Type B pancreatic cell (in vitro differentiated cells): ENCODE data around the gene SYN1. TPM values are rescaled to one million over a fixed set of nuclear protein-coding genes. Genes with fewer than 3 reads are reported as not detected.

Source experiments
- DNase-seq: peaks from one replicate; pipeline ENCODE4 v3.0.0; 2021; ENCODE audit warnings: mixed read lengths; ENCODE audit not compliant: unreplicated experiment; ENCODE audit errors: extremely low spot score
- H3K27ac Mint-ChIP-seq: 2 replicates; pipeline ENCODE4 v1.8.0; 2021; ENCODE audit warnings: mild to moderate bottlenecking, mixed read lengths
- H3K27me3 Mint-ChIP-seq: 2 replicates; pipeline ENCODE4 v1.8.0; 2021; ENCODE audit warnings: mixed read lengths
- H3K36me3 Mint-ChIP-seq: 2 replicates; pipeline ENCODE4 v1.8.0; 2021; ENCODE audit warnings: mixed read lengths
- H3K4me1 Mint-ChIP-seq: one replicate; pipeline ENCODE4 v1.8.0; 2021; ENCODE audit warnings: mixed read lengths; ENCODE audit not compliant: unreplicated experiment
- H3K4me3 Mint-ChIP-seq: 2 replicates; pipeline ENCODE4 v1.8.0; 2021; ENCODE audit warnings: mild to moderate bottlenecking, mixed read lengths
- H3K9me3 Mint-ChIP-seq: 2 replicates; pipeline ENCODE4 v1.8.0; 2021; ENCODE audit warnings: mixed read lengths
- total RNA-seq: library from RNA; stranded (reverse); gene quantifications from 2 replicates; pipeline ENCODE4 v1.2.1, GENCODE V29; 2021; ENCODE audit warnings: low replicate concordance
- TF ChIP-seq, protein P1 (sequence below): fragments of 200-600 bp; sonication (generic); conservative IDR thresholded peaks from 2 replicates; pipeline ENCODE4 v1.5.0; 2021; ENCODE audit warnings: antibody characterized with exemption, mild to moderate bottlenecking

The SYN1 gene
- total RNA-seq, 1 donor from 2014 or later: 4.2 TPM

DNA sequence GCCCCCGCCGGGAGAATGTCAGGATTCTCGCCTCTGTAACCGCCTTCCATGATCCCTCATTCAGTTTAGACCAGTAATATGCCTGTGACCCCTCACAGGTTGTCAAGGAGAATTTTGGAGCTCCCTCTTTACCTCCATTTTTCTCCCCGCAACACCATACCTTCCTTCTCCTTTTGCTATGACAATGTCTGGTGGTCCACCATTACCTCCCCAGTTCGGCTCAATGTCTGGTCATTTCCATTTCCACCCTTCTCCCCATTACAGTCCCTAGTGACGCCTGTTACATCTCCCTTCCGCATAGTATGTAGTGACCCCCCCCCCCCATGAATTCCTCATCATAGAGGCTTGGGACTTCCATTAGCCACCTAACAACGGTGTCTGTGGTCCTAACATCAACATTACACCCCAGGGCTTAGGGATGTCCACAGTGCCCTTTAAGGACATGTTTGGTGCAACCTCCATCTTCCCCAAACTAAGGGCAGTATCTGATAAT, 58.0 kb downstream of the SYN1 start:
- Mint-ChIP-seq H3K4me1 (peaks cover 17% of the 10 kb centered on the region), H3K9me3 (no peaks in the 10 kb centered on the region), H3K27ac (peak overlapping the region; percentile 99), H3K36me3 (peaks cover 10% of the 10 kb centered on the region), H3K27me3 (no peaks in the 10 kb centered on the region), H3K4me3 (peak overlapping the region; percentile 97)
- no peak for DNase-seq
- TF ChIP-seq, protein P1, sequence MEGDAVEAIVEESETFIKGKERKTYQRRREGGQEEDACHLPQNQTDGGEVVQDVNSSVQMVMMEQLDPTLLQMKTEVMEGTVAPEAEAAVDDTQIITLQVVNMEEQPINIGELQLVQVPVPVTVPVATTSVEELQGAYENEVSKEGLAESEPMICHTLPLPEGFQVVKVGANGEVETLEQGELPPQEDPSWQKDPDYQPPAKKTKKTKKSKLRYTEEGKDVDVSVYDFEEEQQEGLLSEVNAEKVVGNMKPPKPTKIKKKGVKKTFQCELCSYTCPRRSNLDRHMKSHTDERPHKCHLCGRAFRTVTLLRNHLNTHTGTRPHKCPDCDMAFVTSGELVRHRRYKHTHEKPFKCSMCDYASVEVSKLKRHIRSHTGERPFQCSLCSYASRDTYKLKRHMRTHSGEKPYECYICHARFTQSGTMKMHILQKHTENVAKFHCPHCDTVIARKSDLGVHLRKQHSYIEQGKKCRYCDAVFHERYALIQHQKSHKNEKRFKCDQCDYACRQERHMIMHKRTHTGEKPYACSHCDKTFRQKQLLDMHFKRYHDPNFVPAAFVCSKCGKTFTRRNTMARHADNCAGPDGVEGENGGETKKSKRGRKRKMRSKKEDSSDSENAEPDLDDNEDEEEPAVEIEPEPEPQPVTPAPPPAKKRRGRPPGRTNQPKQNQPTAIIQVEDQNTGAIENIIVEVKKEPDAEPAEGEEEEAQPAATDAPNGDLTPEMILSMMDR: no peak

DNA sequence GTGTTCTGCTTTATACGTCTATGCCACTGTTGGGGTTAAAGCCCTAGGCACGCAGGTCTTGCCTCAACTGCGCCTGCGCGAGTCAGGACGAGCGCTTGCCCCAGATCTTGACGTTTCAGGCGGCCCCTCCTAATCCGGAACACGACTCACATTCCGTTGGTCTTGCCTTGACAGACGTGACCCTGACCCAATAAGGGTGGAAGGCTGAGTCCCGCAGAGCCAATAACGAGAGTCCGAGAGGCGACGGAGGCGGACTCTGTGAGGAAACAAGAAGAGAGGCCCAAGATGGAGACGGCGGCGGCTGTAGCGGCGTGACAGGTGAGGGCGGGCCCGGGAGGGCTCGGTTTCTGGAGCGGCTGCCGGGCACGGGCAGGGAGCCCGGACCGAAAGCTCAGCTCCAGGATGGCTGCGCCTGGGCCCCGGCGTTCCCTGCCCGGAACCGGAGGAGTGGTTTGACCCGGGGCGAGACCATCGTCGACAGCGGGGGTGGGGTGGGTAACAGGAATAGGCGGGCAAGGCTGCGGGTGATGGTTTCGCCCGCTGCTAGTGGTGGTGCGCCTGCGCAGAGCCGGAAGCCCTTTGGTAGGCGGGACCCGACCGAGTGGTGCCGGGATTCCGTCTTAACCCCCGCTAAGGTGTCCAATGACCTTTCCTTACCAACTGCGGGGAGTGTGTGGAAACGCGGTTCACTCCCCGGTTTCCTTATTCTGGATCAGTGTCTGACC, 58.6 kb downstream of the SYN1 start, which contains the start of gene ARAF:
ARAF (plus strand) TSS at position 272 of the 725 bp plus-strand sequence. CDS start 1,763 bp downstream, outside the sequence.
- Mint-ChIP-seq H3K27me3 (no peaks in the 10 kb centered on the region), H3K9me3 (no peaks in the 10 kb centered on the region), H3K36me3 (peaks cover 10% of the 10 kb centered on the region), H3K27ac (peak within 1 kb of the TSS; percentile 99), H3K4me1 (peaks cover 23% of the 10 kb centered on the region), H3K4me3 (peak within 1 kb of the TSS; percentile 97)
- peak; percentile 93 for DNase-seq
- TF ChIP-seq, protein P1: no peak

DNA sequence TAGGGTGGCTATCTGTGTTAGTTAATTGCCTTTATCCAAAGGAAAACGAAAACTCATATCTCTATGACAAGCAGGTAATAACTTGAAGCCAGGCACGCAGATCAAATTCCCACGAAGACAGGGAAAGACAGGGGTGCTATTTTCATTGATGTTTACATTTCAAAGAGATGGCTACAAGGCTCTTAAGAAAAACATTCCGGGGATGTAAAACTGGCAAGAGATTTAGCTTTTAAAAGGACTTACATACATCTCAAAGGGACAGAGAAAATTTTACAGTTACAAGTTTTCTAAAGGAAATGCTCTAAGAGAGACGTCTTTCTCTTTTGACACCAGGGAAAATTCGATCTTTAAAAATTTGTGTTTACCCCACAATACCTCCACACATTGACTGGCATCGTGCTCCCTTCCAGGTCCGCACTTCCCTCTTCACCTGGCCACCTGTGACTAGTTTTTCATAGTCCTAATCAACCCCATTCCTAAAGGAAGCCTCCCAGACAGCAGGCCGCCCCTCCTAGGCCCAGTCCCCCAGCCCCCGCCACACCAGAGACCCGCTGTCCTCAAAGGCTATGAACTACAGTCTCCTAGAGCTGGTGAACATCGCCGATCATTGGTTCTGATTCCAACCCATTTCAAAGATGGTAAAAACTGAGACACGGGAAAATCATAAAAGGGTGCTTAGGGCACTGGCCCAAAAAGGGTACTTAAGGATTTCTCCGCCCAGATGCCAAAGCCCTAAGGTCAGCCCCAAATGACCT, 59.3 kb downstream of the SYN1 start:
- Mint-ChIP-seq H3K4me1 (peaks cover 27% of the 10 kb centered on the region), H3K9me3 (no peaks in the 10 kb centered on the region), H3K27me3 (no peaks in the 10 kb centered on the region), H3K4me3 (peak overlapping the region; percentile 97), H3K36me3 (peaks cover 10% of the 10 kb centered on the region), H3K27ac (peak overlapping the region; percentile 99)
- no peak for DNase-seq
- TF ChIP-seq, protein P1: no peak

DNA sequence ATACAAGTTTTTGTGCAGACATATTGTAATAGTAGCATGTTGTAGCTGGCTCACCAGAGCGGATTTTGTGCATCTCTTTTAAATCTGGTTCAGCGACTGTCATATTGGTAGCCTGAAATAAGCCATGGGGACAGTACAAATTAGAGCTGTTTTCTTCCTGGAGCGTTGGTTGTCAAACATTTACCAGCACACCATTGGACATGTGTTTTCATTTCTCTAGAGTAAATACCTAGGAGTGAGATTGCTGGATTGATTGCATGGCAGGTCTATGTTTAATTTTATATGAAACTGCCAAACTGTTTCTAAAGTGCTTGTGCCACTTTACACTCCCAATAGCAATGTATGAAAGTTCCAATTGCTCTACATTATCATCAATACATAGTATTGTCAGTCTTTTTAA, 61.2 kb downstream of the SYN1 start:
- Mint-ChIP-seq H3K4me3 (peak overlapping the region; percentile 6), H3K36me3 (peaks cover 2% of the 10 kb centered on the region), H3K27ac (no peak overlapping the region), H3K9me3 (no peaks in the 10 kb centered on the region), H3K4me1 (peaks cover 25% of the 10 kb centered on the region), H3K27me3 (no peaks in the 10 kb centered on the region)
- no peak for DNase-seq
- TF ChIP-seq, protein P1: no peak

DNA sequence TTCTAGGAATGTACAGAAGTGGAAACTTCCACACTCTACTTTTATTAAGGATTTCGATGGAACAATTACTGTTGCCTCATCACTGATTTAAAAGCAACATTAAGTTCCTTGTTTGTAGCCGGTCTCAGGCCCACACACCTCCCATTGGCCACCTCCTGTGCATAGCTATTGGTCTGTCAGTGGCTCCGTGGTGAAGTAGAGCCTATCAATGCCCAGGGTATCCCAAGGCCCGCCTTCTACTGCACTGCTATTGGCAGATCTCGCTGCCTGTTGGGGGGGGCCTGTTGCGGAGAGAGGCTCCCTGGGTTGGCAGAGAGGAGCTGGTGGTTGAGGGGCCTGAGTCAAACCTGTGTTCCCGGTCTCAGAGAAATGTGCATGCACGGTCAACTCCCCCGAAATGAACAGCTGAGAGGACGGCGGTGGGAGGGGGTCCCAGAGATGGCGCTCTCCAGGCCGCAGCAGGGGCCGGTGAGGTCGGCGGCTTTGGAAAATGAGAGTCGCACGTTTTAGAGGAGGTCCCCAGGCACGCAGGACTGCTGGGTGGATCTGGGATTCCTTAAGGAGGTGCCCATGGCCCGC, 63.5 kb downstream of the SYN1 start:
- Mint-ChIP-seq H3K27me3 (no peaks in the 10 kb centered on the region), H3K36me3 (no peaks in the 10 kb centered on the region), H3K4me3 (peak overlapping the region; percentile 93), H3K4me1 (peaks cover 23% of the 10 kb centered on the region), H3K27ac (peak overlapping the region; percentile 90), H3K9me3 (no peaks in the 10 kb centered on the region)
- peak; percentile 81 for DNase-seq
- TF ChIP-seq, protein P1: no peak
